HG03354 (cell line): ENCODE results near the gene ATN1.
A peak's percentile ranks its signal among the peaks of the same experiment; 100 is the strongest.
"Not testable (repeated sequence)": the region's sequence is repeated elsewhere in the genome, so short reads cannot be mapped to it uniquely, and the experiment has no call there.

Experiments
- ATAC-seq: cut with Tn5 transposase; IDR thresholded peaks from one replicate; pipeline ENCODE4 v1.9.1; 2021; ENCODE audit warnings: mild to moderate bottlenecking; ENCODE audit not compliant: unreplicated experiment, poor library complexity, severe bottlenecking

Gene ATN1, protein sequence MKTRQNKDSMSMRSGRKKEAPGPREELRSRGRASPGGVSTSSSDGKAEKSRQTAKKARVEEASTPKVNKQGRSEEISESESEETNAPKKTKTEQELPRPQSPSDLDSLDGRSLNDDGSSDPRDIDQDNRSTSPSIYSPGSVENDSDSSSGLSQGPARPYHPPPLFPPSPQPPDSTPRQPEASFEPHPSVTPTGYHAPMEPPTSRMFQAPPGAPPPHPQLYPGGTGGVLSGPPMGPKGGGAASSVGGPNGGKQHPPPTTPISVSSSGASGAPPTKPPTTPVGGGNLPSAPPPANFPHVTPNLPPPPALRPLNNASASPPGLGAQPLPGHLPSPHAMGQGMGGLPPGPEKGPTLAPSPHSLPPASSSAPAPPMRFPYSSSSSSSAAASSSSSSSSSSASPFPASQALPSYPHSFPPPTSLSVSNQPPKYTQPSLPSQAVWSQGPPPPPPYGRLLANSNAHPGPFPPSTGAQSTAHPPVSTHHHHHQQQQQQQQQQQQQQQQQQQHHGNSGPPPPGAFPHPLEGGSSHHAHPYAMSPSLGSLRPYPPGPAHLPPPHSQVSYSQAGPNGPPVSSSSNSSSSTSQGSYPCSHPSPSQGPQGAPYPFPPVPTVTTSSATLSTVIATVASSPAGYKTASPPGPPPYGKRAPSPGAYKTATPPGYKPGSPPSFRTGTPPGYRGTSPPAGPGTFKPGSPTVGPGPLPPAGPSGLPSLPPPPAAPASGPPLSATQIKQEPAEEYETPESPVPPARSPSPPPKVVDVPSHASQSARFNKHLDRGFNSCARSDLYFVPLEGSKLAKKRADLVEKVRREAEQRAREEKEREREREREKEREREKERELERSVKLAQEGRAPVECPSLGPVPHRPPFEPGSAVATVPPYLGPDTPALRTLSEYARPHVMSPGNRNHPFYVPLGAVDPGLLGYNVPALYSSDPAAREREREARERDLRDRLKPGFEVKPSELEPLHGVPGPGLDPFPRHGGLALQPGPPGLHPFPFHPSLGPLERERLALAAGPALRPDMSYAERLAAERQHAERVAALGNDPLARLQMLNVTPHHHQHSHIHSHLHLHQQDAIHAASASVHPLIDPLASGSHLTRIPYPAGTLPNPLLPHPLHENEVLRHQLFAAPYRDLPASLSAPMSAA (N-terminal part only)

DNA sequence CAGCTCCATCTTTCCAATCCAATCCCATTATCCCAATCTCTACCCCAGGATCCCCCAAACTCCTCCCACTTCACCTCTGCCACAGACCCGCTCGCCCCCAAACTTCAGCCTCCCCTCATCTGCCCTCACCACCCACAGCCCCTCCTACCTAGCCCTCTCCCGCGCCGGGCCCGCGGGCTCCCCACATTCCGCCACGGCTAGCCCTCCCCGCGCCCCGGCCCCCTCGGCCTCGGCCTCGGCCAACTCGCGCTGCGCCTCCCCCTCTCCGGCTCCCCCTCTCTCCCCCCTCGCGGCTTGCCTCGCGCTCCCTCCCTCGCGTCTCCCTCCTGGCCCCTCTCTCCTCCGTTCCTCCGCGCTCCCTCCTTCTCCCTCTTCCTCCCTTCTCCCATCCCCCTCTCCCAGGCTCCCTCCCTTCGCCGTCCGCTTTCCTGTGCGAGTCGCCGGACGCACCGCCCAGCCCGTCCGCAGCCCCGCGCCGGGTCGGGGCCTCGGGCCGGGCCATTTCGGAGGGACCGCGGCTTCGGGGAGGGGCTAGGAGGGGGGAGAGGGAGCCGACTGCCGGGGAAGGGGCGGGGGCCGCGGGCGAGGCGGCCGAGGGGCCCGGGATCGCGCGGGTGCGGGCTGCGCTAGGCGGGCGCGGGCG, at the start of gene ATN1:
Gene ATN1 (plus strand): TSS at position 581 of the 643 bp plus-strand sequence. CDS start 6,043 bp downstream, outside the sequence.
- no peak for ATAC-seq

DNA sequence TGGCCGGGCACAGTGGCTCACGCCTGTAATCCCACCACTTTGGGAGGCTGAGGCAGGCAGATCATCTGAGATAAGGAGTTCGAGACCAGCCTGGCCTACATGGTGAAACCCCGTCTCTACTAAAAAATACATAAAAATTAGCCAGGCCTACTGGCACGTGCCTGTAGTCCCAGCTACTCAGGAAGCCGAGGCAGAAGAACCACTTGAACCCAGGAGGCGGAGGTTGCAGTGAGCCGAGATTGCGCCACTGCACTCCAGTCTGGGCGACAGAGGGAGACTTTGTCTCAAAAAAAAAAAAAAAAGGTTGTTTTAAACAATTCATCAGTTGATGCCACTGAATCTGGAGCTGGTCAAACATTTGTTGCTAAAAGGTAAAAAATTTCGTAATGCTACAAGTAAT, 47.9 kb upstream of the ATN1 start:
- not testable (repeated sequence) for ATAC-seq

DNA sequence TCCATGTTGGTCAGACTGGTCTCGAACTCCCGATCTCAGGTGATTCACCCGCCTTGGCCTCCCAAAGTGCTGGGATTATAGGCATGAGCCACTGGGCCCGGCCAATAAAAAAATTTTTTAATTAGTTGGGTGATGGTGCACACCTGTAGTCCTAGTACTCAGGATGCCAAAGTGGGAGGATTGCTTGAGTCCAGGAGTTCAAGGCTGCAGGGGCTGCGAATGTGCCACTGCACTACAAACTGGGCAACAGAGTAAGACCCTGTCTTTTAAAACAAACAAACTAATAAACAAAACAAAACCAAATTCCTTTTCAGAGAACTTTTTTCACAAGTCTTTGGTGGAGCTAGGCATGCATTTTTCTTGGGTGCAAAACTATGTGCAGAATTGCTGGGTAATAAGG, 44.5 kb upstream of the ATN1 start:
- no peak for ATAC-seq

DNA sequence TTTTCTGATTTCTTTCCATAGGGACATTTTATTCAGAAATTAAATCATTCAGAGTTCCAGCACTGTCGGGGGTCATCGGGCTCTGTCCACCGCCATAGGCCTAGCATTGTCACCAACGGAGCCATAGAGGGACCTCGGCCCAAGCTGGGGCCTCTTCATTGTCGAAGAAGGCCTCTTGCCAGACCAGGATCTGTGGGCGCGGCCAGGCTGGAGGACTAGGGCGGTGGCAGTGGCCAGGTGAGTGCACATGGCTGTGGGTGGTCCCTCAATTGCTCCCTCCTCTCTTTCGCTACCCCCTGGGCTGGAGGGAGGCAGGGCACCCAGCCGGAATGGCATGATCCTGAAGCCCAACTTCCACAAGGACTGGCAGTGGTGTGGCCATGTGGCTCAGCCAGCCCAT, 44.1 kb upstream of the ATN1 start:
- no peak for ATAC-seq

DNA sequence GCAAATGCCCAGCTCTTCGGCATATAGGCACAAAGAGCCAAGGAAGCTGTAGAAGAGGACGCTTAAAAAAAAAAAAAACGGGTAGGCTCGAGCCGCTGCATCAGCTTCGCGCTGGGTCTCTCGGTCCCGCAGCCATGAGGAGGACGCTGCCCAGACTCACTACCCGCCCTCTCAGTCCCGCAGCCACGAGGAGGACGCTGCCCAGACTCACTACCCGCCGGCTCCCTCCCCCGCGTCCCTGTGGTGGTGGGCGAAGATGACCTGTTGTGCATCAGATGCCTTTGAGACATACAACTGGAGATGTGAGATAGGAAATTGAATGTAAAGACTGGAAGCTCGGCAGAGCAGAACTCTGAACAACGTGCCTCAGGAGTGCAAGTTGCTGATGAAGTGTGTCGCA, 43.2 kb upstream of the ATN1 start:
- no peak for ATAC-seq

DNA sequence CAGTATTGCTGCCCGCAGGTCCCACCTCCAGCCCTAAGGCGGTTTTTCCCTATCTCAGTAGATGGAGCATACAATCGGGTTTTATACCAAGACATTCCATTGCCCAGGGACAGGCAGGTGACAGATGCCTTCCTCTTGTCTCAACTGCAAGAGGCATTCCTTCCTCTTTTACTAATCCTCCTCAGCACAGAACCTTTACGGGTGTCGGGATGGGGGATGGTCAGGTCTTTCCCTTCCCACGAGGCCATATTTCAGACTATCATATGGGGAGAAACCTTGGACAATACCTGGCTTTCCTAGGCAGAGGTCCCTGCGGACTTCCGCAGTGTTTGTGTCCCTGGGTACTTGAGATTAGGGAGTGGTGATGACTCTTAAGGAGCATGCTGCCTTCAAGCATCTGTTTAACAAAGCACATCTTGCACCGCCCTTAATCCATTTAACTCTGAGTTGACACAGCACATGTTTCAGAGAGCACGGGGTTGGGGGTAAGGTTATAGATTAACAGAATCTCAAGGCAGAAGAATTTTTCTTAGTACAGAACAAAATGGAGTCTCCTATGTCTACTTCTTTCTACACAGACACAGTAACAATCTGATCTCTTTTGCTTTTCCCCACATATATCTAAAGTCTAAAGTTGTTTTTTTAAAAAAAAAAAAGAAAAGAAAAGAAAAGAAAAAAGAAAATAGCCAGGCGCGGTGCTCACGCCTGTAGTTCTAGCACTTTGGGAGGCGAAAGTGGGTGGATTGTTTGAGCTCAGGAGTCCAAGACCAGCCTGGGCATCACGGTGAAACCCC, 41.4 kb upstream of the ATN1 start:
- not testable (repeated sequence) for ATAC-seq

DNA sequence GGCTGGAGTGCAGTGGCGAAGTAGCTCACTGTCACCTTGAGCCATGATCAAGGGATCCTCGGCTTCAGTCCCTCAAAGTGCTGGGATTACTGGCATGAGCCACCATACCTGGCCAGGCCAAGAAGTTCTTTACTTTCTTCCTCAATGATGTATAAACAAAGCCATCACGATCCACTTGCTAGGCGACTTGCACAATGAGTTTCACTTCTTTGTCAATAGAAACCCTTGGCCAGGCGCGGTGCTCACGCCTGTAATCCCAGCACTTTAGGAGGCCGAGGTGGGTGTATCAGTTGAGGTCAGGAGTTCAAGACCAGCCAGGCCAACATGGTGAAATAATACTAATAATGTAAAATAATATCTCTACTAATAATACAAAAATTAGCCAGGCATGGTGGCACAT, 40.3 kb upstream of the ATN1 start:
- ATAC-seq: no peak

DNA sequence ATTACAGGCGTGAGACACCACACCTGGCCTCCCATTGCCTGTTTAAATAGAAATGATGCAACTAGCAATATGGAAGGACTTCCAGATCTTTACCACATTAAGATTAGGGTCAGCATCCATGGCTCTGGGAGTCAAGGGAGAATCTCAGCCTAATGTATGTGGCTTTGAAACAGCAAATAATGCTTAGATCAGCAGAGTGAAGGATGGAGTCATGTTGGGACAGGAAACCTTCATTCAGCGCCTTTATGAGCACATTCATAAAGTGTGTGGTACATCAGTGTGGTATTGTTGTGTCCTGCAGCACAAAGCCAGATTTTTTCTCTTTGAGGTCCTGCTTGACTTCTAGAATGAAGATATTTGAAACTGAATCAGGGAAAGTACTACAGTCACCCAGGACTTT, 39.4 kb upstream of the ATN1 start:
- no peak for ATAC-seq

DNA sequence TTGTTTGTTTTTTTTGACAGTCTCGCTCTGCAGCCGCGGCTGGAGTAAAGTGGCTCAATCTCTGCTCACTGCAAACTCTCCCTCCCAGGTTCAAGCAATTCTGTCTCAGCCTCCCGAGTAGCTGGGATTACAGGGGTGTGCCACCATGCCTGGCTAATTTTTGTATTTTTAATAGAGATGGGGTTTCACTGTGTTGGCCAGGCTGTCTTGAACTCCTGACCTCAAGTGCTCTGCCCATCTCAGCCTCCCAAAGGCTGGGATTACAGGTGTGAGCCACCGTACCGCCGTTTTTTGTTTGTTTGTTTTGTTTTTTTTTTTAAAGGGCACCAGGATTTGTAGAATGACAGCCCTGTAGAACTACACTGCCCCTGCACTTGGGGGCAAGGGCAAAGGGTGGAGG, 39.0 kb upstream of the ATN1 start:
- not testable (repeated sequence) for ATAC-seq

DNA sequence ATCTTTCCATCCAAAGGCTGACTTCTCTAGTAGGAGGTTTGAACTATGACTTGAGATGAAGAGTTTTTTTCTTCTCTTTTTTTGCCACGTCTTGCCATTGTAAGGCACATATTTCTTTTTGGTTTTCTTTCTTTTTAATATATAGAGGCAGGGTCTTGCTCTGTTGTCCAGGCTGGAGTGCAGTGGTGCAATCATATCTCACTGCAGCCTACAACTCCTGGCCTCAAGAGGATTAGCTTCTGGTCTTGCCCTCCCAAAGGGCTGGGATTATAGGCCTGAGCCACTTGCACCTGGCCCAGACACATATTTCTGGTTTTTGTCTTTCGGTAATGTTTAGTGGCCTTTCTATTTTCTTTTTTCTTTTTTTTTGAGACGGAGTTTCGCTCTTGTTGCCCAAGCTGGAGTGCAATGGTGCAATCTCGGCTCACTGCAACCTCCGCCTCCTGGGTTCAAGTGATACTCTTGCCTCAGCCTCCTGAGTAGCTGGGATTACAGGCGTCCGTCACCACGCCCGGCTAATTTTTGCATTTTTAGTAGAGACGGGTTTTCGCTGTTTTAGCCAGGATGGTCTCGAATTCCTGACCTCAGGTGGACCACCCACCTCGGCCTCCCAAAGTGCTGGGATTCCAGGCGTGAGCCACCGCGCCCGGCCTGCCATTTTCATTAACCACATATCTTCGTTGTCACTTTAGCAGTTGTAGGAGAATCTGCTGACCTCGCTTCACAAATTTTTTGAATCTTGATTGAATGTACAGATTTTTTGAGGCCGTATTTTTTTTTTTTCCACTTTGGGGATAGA, 37.8 kb upstream of the ATN1 start:
- not testable (repeated sequence) for ATAC-seq

DNA sequence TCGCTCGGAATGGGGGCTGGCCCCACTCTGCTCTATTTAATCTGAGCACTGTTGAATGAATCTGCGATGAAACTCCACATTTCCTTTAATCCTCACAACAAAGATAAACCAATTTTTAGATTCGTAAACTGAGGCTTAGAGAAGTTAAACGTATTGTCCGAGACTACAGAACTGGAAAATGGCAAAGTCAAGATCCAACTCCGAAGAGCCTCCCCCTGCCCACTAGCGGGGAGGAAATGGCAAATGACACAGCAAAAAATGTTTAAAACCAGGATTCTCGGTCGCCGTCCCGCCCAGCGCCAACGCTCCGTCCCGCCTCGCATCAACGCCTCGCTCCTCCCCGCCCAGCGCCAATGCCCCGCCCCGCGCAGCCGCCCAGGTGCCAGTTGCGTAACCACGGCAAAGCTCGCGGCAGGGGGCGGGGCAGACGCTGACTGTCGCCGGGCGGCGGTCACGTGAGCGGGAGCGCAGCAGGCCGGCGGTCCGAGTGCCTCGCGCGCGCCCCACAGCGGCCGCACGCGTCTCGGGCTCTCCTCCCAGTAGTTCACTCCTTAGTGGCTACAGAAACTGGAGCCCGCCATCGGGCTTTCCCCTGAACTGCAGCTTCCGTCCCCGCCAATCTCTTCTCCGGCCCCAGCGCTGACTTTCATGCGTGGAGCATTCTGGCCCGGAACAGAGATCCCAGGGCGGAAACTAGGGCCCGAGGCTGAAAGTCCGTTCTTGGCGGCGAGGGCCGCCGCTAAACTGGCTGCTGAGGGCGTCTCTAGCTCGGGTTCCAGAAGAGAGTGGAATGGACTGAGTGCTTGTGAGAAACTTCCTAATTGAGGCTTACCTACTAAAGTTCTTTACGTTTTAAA, 36.7 kb upstream of the ATN1 start:
- peak; percentile 92 for ATAC-seq

DNA sequence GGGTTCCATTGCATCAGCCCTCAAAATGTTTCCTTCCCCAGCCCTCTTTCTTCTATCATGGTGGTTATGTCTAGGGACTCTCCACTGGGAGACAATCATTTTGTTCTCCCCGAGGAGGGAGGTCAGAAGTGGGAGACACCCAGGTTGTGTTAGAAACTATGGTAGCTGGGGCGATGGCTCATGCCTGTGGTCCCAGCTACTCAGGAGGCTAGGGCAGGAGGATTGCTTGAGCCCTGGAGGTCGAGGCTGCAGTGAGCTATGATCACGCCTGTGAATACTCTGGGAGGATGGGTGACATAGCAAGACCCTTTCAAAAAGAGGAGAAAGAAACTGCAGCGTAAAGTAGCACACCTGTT, 36.1 kb upstream of the ATN1 start:
- ATAC-seq: peak; percentile 14

DNA sequence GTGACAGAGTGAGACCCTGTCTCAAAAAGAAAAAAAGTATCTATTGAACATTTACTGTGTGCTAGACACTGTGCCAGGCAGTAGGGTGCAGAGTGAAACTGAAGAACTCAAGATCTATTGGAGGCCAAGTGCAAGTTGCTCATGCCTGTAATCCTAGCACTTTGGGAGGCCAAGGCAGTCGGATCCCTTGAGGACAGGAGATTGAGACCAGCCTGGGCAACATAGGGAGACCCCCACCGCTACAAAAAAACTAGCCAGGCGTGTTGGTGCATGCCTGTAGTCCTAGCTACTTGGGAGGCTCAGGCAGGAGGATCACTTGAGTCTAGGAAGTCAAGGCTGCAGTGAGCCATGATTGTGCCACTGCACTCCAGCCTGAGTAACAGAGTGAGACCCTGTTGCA, 35.1 kb upstream of the ATN1 start:
- ATAC-seq: not testable (repeated sequence)

DNA sequence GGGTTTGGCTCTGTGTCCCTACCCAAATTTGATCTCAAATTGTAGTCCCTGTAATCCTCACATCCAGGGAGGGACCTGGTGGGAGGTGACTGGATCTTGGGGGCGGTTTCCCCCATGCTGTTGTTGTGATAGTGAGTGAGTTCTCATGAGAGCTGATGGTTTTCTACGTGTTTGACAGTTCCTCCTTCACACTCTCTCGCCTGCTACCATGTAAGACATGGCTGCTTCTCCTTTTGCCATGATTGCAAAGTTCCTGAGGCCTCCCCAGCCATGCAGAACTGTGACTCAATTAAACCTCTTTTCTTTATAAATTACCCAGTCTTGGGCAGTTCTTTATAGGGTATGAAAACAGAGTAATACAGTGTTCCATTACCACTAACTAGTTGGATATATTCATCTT, 33.4 kb upstream of the ATN1 start:
- ATAC-seq: no peak

DNA sequence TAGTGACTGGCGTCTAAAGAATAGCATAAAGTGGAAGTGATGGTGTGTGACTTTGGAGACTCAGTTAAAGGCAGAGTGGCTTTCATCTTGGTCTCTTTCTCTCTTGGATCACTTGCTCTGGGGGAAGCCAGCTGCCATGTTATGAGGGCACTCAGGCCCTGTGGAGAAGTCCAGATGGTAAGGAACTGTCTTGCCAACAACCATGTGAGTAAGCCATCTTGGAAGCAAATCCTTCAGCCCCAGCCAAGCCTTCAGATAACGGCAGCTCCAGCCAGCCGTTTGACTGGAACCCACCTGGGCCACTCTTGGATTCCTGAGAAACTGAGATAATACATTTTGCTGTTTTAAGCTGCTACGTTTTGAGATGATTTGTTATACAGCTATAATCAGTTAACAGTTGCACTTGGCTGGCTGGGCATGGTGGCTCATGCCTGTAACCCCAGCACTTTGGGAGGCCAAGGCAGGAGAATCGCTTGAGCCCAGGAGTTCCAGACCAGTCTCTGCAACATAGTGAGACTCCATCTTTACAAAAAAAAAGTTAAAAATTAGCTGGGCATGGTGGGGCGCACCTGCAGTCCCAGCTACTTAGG, 30.8 kb upstream of the ATN1 start:
- no peak for ATAC-seq

DNA sequence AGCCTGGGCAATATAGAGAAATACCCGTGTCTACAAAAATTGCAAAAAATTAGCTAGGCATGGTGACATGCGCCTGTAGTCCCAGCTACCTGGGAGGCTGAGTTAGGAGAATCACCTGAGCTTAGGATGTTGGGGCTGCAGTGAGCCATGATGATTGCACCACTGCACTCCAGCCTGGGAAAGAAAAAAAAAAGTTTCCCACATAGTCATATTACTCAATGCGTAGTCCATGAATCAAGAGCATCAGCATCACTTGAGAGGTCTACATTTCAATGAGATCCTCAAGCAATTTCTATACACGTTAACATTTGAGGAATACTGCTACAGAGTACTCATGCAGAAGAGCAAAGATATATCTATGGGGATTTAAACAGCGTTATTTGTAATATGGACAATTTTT, 28.3 kb upstream of the ATN1 start:
- ATAC-seq: no peak

DNA sequence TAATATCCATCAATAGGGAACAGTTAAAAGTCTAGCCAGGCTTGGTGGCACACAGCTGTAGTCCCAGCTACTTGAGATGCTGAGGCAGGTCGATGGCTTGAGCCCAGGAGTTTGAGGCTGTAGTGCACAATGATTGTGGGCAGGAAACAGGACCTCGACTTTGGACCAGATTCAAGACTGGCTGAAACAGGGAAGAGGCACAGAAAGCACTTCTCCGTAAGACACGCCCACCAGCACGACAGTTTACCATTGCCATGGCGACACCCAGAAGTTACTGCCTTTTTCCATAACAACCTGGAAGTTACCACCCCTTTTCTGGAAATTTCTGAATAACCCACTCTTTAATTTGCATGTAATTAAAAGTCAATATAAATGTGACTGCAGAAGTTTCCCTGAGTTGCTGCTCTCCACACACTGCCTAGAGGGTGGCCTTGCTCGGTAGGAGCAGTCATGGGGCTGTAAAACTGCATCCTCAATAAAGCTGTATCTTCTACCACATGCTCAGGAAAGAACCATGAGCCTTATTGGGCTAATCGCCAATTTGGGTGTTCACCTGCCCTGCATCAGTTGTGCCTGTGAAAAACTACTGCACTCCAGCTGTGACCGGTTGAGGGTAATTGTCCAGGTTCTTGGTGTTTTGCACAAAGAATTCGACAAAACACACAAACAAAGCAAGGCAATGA, 27.8 kb upstream of the ATN1 start:
- ATAC-seq: no peak
